ENCODE measurements around the gene HECTD4. TPM values are rescaled to one million over a fixed set of nuclear protein-coding genes. Genes with fewer than 3 reads are reported as not detected.

The HECTD4 gene
- total and polyA plus RNA-seq, 7 donors = 2.1 to 22.8 (median 14.6) TPM

- intact Hi-C loops (cut with DNase I) = no loop called here
- no peak for TF ChIP-seq CTCF (IDR thresholded peaks at IDR 0.05)
- H3K9me3 ChIP-seq = no peaks in the 10 kb centered on the region
- H3K4me3 ChIP-seq = no peak overlapping the region
- DNase-seq (no peak), ATAC-seq (no peak)
- H3K27me3 ChIP-seq (ENCODE audit: insufficient read depth in 3 of 3, low read length in 2 of 3) = no peaks in the 10 kb centered on the region
- peaks cover 0 to 91% of the 10 kb centered on the region in 2 donors for H3K36me3 ChIP-seq (ENCODE audit: insufficient read depth in 1 of 2, low read depth in 1 of 2)
- H3K27ac ChIP-seq = no peak overlapping the region
- 96 to 97% (median 97%) methylated on average over 42 to 46 of the region's 46 CpGs for WGBS, 3 donors
- H3K4me1 ChIP-seq = no peaks in the 10 kb centered on the region
Observed at GRCh38 chr12:112184056-112184887, 198.0 kb downstream of the HECTD4 start.

GRCh38 chr12:112183141-112184021 is 198.8 kb downstream of the HECTD4 start:
- Histone ChIP-seq H3K27me3 (ENCODE audit: insufficient read depth in 3 of 3, low read length in 2 of 3) (no peaks in the 10 kb centered on the region), H3K4me3 (no peak overlapping the region), H3K4me1 (no peaks in the 10 kb centered on the region), H3K36me3 (ENCODE audit: insufficient read depth in 1 of 2, low read depth in 1 of 2) (peaks cover 0 to 92% of the 10 kb centered on the region in 2 donors), H3K9me3 (no peaks in the 10 kb centered on the region), H3K27ac (no peak overlapping the region)
- DNase-seq (no peak), ATAC-seq (peak; percentile 73 to 82 (median 78))
- WGBS, 3 donors = 67 to 78% (median 75%) methylated on average over 9 of the region's 9 CpGs
- intact Hi-C loops (cut with DNase I) = no loop called here
- TF ChIP-seq CTCF (IDR thresholded peaks at IDR 0.05) = no peak

- 52 to 65% (median 60%) methylated on average over 7 of the region's 7 CpGs for WGBS, 3 donors
- Histone ChIP-seq H3K36me3 (ENCODE audit: insufficient read depth in 1 of 2, low read depth in 1 of 2) (peaks cover 0 to 93% of the 10 kb centered on the region in 2 donors), H3K9me3 (no peaks in the 10 kb centered on the region), H3K4me3 (no peak overlapping the region), H3K27me3 (ENCODE audit: insufficient read depth in 3 of 3, low read length in 2 of 3) (no peaks in the 10 kb centered on the region), H3K27ac (no peak overlapping the region), H3K4me1 (no peaks in the 10 kb centered on the region)
- ATAC-seq (peak in 3 of 4 donors; percentile 44 to 61 (median 54)), DNase-seq (no peak)
- intact Hi-C loops (cut with DNase I) = no loop called here
- no peak for TF ChIP-seq CTCF (IDR thresholded peaks at IDR 0.05)
Observed at GRCh38 chr12:112182499-112182898, 199.7 kb downstream of the HECTD4 start.

- DNase-seq = no peak
- Histone ChIP-seq H3K9me3 (no peaks in the 10 kb centered on the region), H3K4me1 (no peaks in the 10 kb centered on the region), H3K27ac (no peak overlapping the region), H3K36me3 (ENCODE audit: insufficient read depth in 1 of 2, low read depth in 1 of 2) (peaks cover 0 to 100% of the 10 kb centered on the region in 2 donors), H3K27me3 (ENCODE audit: insufficient read depth in 3 of 3, low read length in 2 of 3) (no peaks in the 10 kb centered on the region), H3K4me3 (no peak overlapping the region)
- TF ChIP-seq CTCF (IDR thresholded peaks at IDR 0.05) = no peak
- WGBS, 3 donors = 91 to 97% (median 95%) methylated on average over 4 of the region's 4 CpGs
- intact Hi-C loops (cut with DNase I) = no loop called here
- no peak for ATAC-seq
Observed at GRCh38 chr12:112180422-112180821, 201.8 kb downstream of the HECTD4 start.

Measured in psoas muscle (tissue), 8 donors.